OCI-LY7 (cell line): ENCODE measurements around the gene RIMBP2. TPM values are rescaled to one million over a fixed set of nuclear protein-coding genes. Genes with fewer than 3 reads are reported as not detected.

ENCODE experiments used
- BruUV-seq: library from RNA; stranded (reverse); fragments of 400-500 nt; replicated peaks from 2 replicates; lab custom pipeline; 2021; lab: Mats Ljungman, UMichigan
- CTCF ChIA-PET: fragments of 300-600 bp; sonication (Branson Sonifier 250); formaldehyde crosslinking; loops from one replicate; lab custom pipeline; 2022; ENCODE audit warnings: antibody characterized with exemption; ENCODE audit not compliant: unreplicated experiment; lab: Charles Lee
- POLR2A ChIA-PET: fragments of 300-600 bp; sonication (Branson Sonifier 250); formaldehyde crosslinking; loops from one replicate; lab custom pipeline; 2022; ENCODE audit warnings: antibody characterized with exemption; lab: Charles Lee
- DNase-seq: peaks from one replicate; pipeline ENCODE4 v3.0.0-alpha.2; 2015; ENCODE audit warnings: low spot score
- H2AFZ ChIP-seq: fragments of 200-600 bp; sonication (generic), shearing (Covaris generic); 2 replicates; pipeline ENCODE4 v1.6.1; 2014; ENCODE audit warnings: mild to moderate bottlenecking, antibody characterized with exemption, low read length, moderate library complexity
- H3K27ac ChIP-seq: fragments of 200-600 bp; sonication (generic); 2 replicates; pipeline ENCODE4 v1.5.1; 2014; ENCODE audit warnings: mixed run types, low read depth, mild to moderate bottlenecking, moderate library complexity, low read length, inconsistent platforms; ENCODE audit not compliant: poor library complexity, severe bottlenecking
- H3K36me3 ChIP-seq: fragments of 200-600 bp; sonication (generic); 2 replicates; pipeline ENCODE4 v1.6.1; 2014; ENCODE audit warnings: mild to moderate bottlenecking, antibody characterized with exemption, low read length, moderate library complexity, mixed read lengths; ENCODE audit not compliant: insufficient read depth
- H3K4me1 ChIP-seq: fragments of 200-600 bp; sonication (generic); 2 replicates; pipeline ENCODE4 v1.5.1; 2014; ENCODE audit warnings: mild to moderate bottlenecking, low read length; ENCODE audit not compliant: insufficient read depth, poor library complexity, severe bottlenecking
- H3K4me2 ChIP-seq: fragments of 200-600 bp; sonication (generic); 2 replicates; pipeline ENCODE4 v1.6.1; 2014; ENCODE audit warnings: mild to moderate bottlenecking, low read length
- H3K4me3 ChIP-seq: fragments of 200-600 bp; sonication (generic); 2 replicates; pipeline ENCODE4 v1.5.1; 2014; ENCODE audit warnings: mild to moderate bottlenecking, low read depth, low read length; ENCODE audit not compliant: poor library complexity, severe bottlenecking
- H3K79me2 ChIP-seq: fragments of 200-600 bp; sonication (generic); 2 replicates; pipeline ENCODE4 v1.6.1; 2016; ENCODE audit warnings: low read depth, mild to moderate bottlenecking, low read length, moderate library complexity, mixed read lengths; ENCODE audit not compliant: insufficient read depth
- H3K9me2 ChIP-seq: fragments of 200-600 bp; sonication (generic); 2 replicates; pipeline ENCODE4 v1.6.1; 2016; ENCODE audit warnings: mild to moderate bottlenecking, low read length, mixed read lengths; ENCODE audit not compliant: insufficient read depth
- H3K9me3 ChIP-seq: fragments of 200-600 bp; sonication (generic); 2 replicates; pipeline ENCODE4 v1.6.1; 2014; ENCODE audit warnings: mild to moderate bottlenecking, mixed run types, low read length, mixed read lengths
- H4K20me1 ChIP-seq: fragments of 200-600 bp; sonication (generic); 2 replicates; pipeline ENCODE4 v1.6.1; 2014; ENCODE audit warnings: mild to moderate bottlenecking, antibody characterized with exemption, low read length, moderate library complexity, mixed read lengths; ENCODE audit not compliant: insufficient read depth
- EZH2phosphoT487 ChIP-seq: fragments of 200-600 bp; sonication (generic); IDR thresholded peaks from 2 replicates; pipeline ENCODE4 v1.6.1; 2018; ENCODE audit warnings: low read depth, borderline replicate concordance, mild to moderate bottlenecking, mixed run types, antibody characterized with exemption, low read length, moderate library complexity, mixed read lengths
- intact Hi-C: fragments of 100-400 bp; cut with micrococcal nuclease; formaldehyde crosslinking; loops from one replicate; pipeline ENCODE4 v1.10.0; 2022; ENCODE audit not compliant: unreplicated experiment
- total RNA-seq, 2 experiments: library from RNA; depleted of rRNA in 1 of 2; stranded (reverse); fragments of >200 nt in 1 of 2; shearing (Covaris generic) in 1 of 2; gene quantifications; 2 replicates each; pipeline ENCODE4 v1.2.3, GENCODE V29; 2014 to 2022
- TF ChIP-seq, protein P1 (sequence below): fragments of 200-600 bp; sonication (generic); conservative IDR thresholded peaks from 2 replicates; pipeline ENCODE4 v1.5.1; 2014; ENCODE audit warnings: mild to moderate bottlenecking, antibody characterized with exemption, low read length, moderate library complexity, mixed read lengths

RIMBP2 gene
- total RNA-seq, 2 experiments from 2014 or later: not detected

GRCh38 chr12:130350715-130351114, 365.4 kb downstream of the RIMBP2 start:
- H3K27ac ChIP-seq: no peak overlapping the region
- H3K4me2 ChIP-seq: no peak overlapping the region
- DNase-seq: no peak
- no peak overlapping the region for H3K4me3 ChIP-seq
- intact Hi-C loops: no loop called here
- H3K36me3 ChIP-seq: no peaks in the 10 kb centered on the region
- no peak overlapping the region for H2AFZ ChIP-seq
- ChIA-PET CTCF (no interaction called here), POLR2A (interaction anchor here (0.9 to 1.1 kb wide), 2 partner anchors 29 to 45 kb away, joined by 3 to 4 read pairs; no protein-coding TSS in a partner anchor)
- TF ChIP-seq, protein P1, sequence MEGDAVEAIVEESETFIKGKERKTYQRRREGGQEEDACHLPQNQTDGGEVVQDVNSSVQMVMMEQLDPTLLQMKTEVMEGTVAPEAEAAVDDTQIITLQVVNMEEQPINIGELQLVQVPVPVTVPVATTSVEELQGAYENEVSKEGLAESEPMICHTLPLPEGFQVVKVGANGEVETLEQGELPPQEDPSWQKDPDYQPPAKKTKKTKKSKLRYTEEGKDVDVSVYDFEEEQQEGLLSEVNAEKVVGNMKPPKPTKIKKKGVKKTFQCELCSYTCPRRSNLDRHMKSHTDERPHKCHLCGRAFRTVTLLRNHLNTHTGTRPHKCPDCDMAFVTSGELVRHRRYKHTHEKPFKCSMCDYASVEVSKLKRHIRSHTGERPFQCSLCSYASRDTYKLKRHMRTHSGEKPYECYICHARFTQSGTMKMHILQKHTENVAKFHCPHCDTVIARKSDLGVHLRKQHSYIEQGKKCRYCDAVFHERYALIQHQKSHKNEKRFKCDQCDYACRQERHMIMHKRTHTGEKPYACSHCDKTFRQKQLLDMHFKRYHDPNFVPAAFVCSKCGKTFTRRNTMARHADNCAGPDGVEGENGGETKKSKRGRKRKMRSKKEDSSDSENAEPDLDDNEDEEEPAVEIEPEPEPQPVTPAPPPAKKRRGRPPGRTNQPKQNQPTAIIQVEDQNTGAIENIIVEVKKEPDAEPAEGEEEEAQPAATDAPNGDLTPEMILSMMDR: no peak
- no peak for TF ChIP-seq EZH2phosphoT487
- H3K9me2 ChIP-seq: no peaks in the 10 kb centered on the region
- H4K20me1 ChIP-seq: no peaks in the 10 kb centered on the region
- BruUV-seq: no TSS peak
- no peaks in the 10 kb centered on the region for H3K79me2 ChIP-seq
- H3K9me3 ChIP-seq: no peaks in the 10 kb centered on the region
- no peaks in the 10 kb centered on the region for H3K4me1 ChIP-seq

DNA sequence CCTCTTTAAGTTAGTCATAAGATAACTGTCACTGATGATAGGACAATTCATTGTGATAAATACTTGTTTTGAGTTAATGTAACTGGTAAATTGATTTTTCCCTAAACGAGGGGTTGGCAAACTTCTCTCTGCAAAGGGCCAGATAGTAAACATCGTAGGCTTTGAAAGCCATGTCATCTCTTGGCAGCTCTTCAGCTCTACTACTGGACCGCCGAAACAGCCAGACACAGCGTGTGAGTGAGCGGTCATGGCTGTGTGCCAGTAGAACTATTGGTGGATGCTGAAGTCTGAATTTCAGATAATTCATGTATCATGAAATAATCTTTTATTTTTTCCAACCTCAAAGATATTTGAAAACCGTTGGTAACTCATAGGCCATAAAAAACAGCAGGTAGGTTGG, 368.5 kb downstream of the RIMBP2 start:
- H3K4me1 ChIP-seq: no peaks in the 10 kb centered on the region
- POLR2A ChIA-PET: no interaction called here
- H4K20me1 ChIP-seq: no peaks in the 10 kb centered on the region
- no peak overlapping the region for H3K4me3 ChIP-seq
- H3K9me3 ChIP-seq: no peaks in the 10 kb centered on the region
- no peaks in the 10 kb centered on the region for H3K79me2 ChIP-seq
- no peak for DNase-seq
- H3K9me2 ChIP-seq: no peaks in the 10 kb centered on the region
- BruUV-seq: no TSS peak
- intact Hi-C loops: no loop called here
- TF ChIP-seq EZH2phosphoT487: no peak
- TF ChIP-seq, protein P1: no peak
- no peaks in the 10 kb centered on the region for H3K36me3 ChIP-seq
- CTCF ChIA-PET: no interaction called here
- H2AFZ ChIP-seq: no peak overlapping the region
- H3K4me2 ChIP-seq: no peak overlapping the region
- no peak overlapping the region for H3K27ac ChIP-seq

Other genes with a start within 250 kb of the RIMBP2 start
- gene STX2, start 123.0 kb upstream of the RIMBP2 start, total RNA-seq (2014; rRNA removed; shearing (Covaris generic)): 19.2 and 20.0 TPM in 2 replicates
- gene STX2, start 123.0 kb upstream of the RIMBP2 start, total RNA-seq (2022): 18.3 and 18.9 TPM in 2 replicates
- gene RAN, start 155.8 kb upstream of the RIMBP2 start, total RNA-seq (2014; rRNA removed; shearing (Covaris generic)): 1,462 and 1,858 TPM in 2 replicates
- gene RAN, start 155.8 kb upstream of the RIMBP2 start, total RNA-seq (2022): 1,734 and 1,957 TPM in 2 replicates
- 0.95 and 1.0 TPM in 2 replicates for gene ADGRD1, start 237.6 kb upstream of the RIMBP2 start, total RNA-seq (2014; rRNA removed; shearing (Covaris generic))
- 1.4 and 1.7 TPM in 2 replicates for gene ADGRD1, start 237.6 kb upstream of the RIMBP2 start, total RNA-seq (2022)